Measurements from ENCODE around the gene RNF208. TPM values are rescaled to one million over a fixed set of nuclear protein-coding genes. Genes with fewer than 3 reads are reported as not detected.

The RNF208 gene
- polyA plus RNA-seq, 2 of the 4 experiments (the other 2 are of a cell fraction) = 0.06 to 1.7 TPM

DNA sequence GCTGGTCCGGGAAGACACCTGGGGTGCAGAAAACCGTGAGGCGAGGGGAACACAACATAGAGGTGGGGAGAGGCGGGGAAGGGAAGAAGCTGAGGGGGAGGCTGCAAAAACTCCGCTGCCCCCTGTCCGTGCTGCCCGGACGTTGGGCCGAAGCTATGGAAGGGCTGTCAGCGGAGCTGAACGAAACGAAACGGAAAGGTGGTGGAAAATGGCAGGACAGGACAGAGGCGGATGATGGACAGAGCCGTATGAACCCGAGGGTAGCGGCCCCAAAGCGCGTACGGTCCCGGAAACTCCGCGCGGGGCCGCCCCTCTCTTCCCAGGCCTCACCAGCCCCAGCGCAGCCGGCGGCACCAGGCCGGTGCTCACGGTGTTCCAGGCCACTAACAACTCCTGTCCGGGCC lies 34.0 kb downstream of the RNF208 start:
- no peak for FAIRE-seq
- Histone ChIP-seq H3K9me3 (no peaks in the 10 kb centered on the region), H3K4me1 (peaks cover 23% of the 10 kb centered on the region), H3K4me2 (peak overlapping the region; percentile 99), H3K4me3 (peak overlapping the region; percentile 92), H3K27ac (peak overlapping the region; percentile 97)
- DNase-seq (ENCODE audit: low read depth in 1 of 2, low spot score in 1 of 2) = no peak
- ATAC-seq = peak; percentile 4 to 33; a peak in 3 of 6 replicates
- WGBS (ENCODE audit: missing lambda C conversion rate) = 2% methylated on average over 22 of the region's 31 CpGs
- ChIA-PET CTCF (interaction anchor here (0.9 to 11.5 kb wide), 12 partner anchors 11 to 158 kb away, joined by 3 to 156 read pairs (median 10); partner anchors contain the start of genes CYSRT1, LRRC26, RNF208 and RNF224), POLR2A (interaction anchor here (0.9 to 3.4 kb wide), 13 partner anchors 11 to 60 kb away, joined by 3 to 38 read pairs (median 8); partner anchors contain the start of genes CYSRT1, LRRC26, RNF208 and RNF224)
- TF ChIP-seq PHF8 (IDR thresholded peaks at IDR 0.05; ENCODE audit: borderline replicate concordance, low read depth) (peak; percentile 52), KDM5A (IDR thresholded peaks at IDR 0.05) (peak; percentile 95; the same call in 1 of the 2 replicates)
- TF ChIP-seq, protein P1, sequence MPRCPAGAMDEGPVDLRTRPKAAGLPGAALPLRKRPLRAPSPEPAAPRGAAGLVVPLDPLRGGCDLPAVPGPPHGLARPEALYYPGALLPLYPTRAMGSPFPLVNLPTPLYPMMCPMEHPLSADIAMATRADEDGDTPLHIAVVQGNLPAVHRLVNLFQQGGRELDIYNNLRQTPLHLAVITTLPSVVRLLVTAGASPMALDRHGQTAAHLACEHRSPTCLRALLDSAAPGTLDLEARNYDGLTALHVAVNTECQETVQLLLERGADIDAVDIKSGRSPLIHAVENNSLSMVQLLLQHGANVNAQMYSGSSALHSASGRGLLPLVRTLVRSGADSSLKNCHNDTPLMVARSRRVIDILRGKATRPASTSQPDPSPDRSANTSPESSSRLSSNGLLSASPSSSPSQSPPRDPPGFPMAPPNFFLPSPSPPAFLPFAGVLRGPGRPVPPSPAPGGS (IDR thresholded peaks at IDR 0.05) = no peak

- Histone ChIP-seq H3K4me2 (peak overlapping the region; percentile 99), H3K27ac (peak overlapping the region in 1 of 2 experiments; percentile 97; a peak in 4 of 6 replicates), H3K4me3 (peak overlapping the region; percentile 92), H3K9me3 (no peaks in the 10 kb centered on the region), H3K4me1 (peaks cover 23% of the 10 kb centered on the region)
- ATAC-seq (no peak), FAIRE-seq (no peak), DNase-seq (ENCODE audit: low read depth in 1 of 2, low spot score in 1 of 2) (no peak)
- CTCF ChIA-PET = interaction anchor here (0.9 to 11.5 kb wide), 6 partner anchors 14 to 158 kb away, joined by 3 to 156 read pairs (median 11); partner anchors contain the start of genes CYSRT1, LRRC26, RNF208 and RNF224
- TF ChIP-seq TFCP2L1 (CRISPR knock-in tag; IDR thresholded peaks at IDR 0.05) (no peak), NPAS2 (CRISPR knock-in tag; IDR thresholded peaks at IDR 0.05; ENCODE audit: borderline replicate concordance) (no peak), CTCF (IDR thresholded peaks at IDR 0.05) (no peak), CEBPB (IDR thresholded peaks at IDR 0.05) (no peak), E2F6 (IDR thresholded peaks at IDR 0.05; ENCODE audit: borderline replicate concordance, low read depth) (no peak), NR3C1 (IDR thresholded peaks at IDR 0.05) (no peak), FOXS1 (CRISPR knock-in tag; IDR thresholded peaks at IDR 0.05) (no peak), ZSCAN20 (CRISPR knock-in tag; IDR thresholded peaks at IDR 0.05) (no peak)
- WGBS (ENCODE audit: missing lambda C conversion rate) = 64% methylated on average over 15 of the region's 15 CpGs
- POLR2A ChIA-PET = interaction anchor here (0.7 to 2.2 kb wide), 7 partner anchors 11 to 60 kb away, joined by 3 to 20 read pairs (median 4); partner anchors contain the start of gene LRRC26
Measured at GRCh38 chr9:137187386-137187785, 34.7 kb downstream of the RNF208 start.

- TF ChIP-seq HOXB13 (CRISPR knock-in tag; IDR thresholded peaks at IDR 0.05; ENCODE audit: low read depth) = no peak
- TF ChIP-seq EHF (CRISPR knock-in tag; IDR thresholded peaks at IDR 0.05) = no peak
- TF ChIP-seq, protein P2, sequence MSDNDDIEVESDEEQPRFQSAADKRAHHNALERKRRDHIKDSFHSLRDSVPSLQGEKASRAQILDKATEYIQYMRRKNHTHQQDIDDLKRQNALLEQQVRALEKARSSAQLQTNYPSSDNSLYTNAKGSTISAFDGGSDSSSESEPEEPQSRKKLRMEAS (IDR thresholded peaks at IDR 0.05) = no peak
- TF ChIP-seq HOXB5 (CRISPR knock-in tag; IDR thresholded peaks at IDR 0.05) = no peak
- TF ChIP-seq, protein P3, sequence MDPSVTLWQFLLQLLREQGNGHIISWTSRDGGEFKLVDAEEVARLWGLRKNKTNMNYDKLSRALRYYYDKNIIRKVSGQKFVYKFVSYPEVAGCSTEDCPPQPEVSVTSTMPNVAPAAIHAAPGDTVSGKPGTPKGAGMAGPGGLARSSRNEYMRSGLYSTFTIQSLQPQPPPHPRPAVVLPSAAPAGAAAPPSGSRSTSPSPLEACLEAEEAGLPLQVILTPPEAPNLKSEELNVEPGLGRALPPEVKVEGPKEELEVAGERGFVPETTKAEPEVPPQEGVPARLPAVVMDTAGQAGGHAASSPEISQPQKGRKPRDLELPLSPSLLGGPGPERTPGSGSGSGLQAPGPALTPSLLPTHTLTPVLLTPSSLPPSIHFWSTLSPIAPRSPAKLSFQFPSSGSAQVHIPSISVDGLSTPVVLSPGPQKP (IDR thresholded peaks at IDR 0.05; ENCODE audit: low read depth, low read length) = no peak
- FAIRE-seq (no peak), ATAC-seq (no peak), DNase-seq (ENCODE audit: low read depth in 1 of 2, low spot score in 1 of 2) (no peak)
- no peak overlapping the region for H3K4me3 ChIP-seq
- CTCF ChIA-PET = interaction anchor here (11.5 kb wide), 1 partner anchor 13 kb away, joined by 156 read pairs; the partner anchor contains the start of genes LRRC26 and TMEM210
- no peak overlapping the region for H3K27ac ChIP-seq
- 65% methylated on average over 4 of the region's 6 CpGs for WGBS (ENCODE audit: missing lambda C conversion rate)
- peak overlapping the region; percentile 99 for H3K4me2 ChIP-seq
- no peaks in the 10 kb centered on the region for H3K9me3 ChIP-seq
- H3K4me1 ChIP-seq = peaks cover 23% of the 10 kb centered on the region
- POLR2A ChIA-PET = interaction anchor here (2.0 kb wide), 1 partner anchor 54 kb away, joined by 4 read pairs; no protein-coding TSS in a partner anchor
Measured at GRCh38 chr9:137186385-137186784, 35.7 kb downstream of the RNF208 start.
